HepG2 (cell line): ENCODE results near the gene KCTD13. TPM values are rescaled to one million over a fixed set of nuclear protein-coding genes. Genes with fewer than 3 reads are reported as not detected.
A peak's percentile ranks its signal among the peaks of the same experiment; 100 is the strongest.

ENCODE experiments used
- ELK4 ChIP-seq: sonication (generic); formaldehyde crosslinking; IDR thresholded peaks from 2 replicates; pipeline ENCODE4 v1.9.0; 2021; ENCODE audit warnings: missing genetic modification reagents, borderline replicate concordance
- ETV6 ChIP-seq: sonication (generic); formaldehyde crosslinking; conservative IDR thresholded peaks from 2 replicates; pipeline ENCODE4 v1.4.0; 2020; ENCODE audit warnings: missing genetic modification reagents
- HMG20A ChIP-seq: IDR thresholded peaks from 2 replicates; pipeline ENCODE4 v1.6.1; 2016; ENCODE audit warnings: borderline replicate concordance
- IKZF1 ChIP-seq: fragments of 450-650 bp; IDR thresholded peaks from 2 replicates; pipeline ENCODE4 v1.7.1; 2016
- IRX3 ChIP-seq: sonication (generic); formaldehyde crosslinking; IDR thresholded peaks from 2 replicates; pipeline ENCODE4 v1.8.1; 2023; ENCODE audit warnings: mild to moderate bottlenecking, low read depth, missing genetic modification reagents, borderline replicate concordance
- KLF6 ChIP-seq: IDR thresholded peaks from 2 replicates; pipeline ENCODE4 v1.8.0; 2016; ENCODE audit warnings: missing biosample characterization, missing genetic modification reagents
- MED8 ChIP-seq: sonication (generic); formaldehyde crosslinking; IDR thresholded peaks from 2 replicates; pipeline ENCODE4 v1.8.1; 2023; ENCODE audit warnings: mild to moderate bottlenecking, missing genetic modification reagents; ENCODE audit not compliant: insufficient replicate concordance
- NONO ChIP-seq, 2 experiments: fragments of 450-650 bp in 1 of 2; sonication (generic) in 1 of 2; formaldehyde crosslinking in 1 of 2; IDR thresholded peaks in 1 of 2; conservative IDR thresholded peaks in 1 of 2; 2 replicates each; pipeline versions ENCODE4 v1.6.1 to v1.8.0; 2017 to 2022; ENCODE audit warnings: mild to moderate bottlenecking in 1 of 2, missing genetic modification reagents in 1 of 2, moderate library complexity in 1 of 2
- PRMT3 ChIP-seq: sonication (generic); formaldehyde crosslinking; IDR thresholded peaks from 2 replicates; pipeline ENCODE4 v1.8.1; 2022; ENCODE audit warnings: low read depth, mild to moderate bottlenecking, moderate library complexity, missing genetic modification reagents, borderline replicate concordance
- REXO4 ChIP-seq: sonication (generic); formaldehyde crosslinking; IDR thresholded peaks from 2 replicates; pipeline ENCODE4 v1.8.0; 2022; ENCODE audit warnings: missing genetic modification reagents, mild to moderate bottlenecking, borderline replicate concordance
- RFX5 ChIP-seq: IDR thresholded peaks from 2 replicates; pipeline ENCODE4 v1.6.1; 2011; ENCODE audit warnings: low read depth, low read length, improper control_type of control experiment
- SIN3A ChIP-seq: IDR thresholded peaks from 2 replicates; pipeline ENCODE4 v1.6.1; 2011; ENCODE audit warnings: low read depth, mild to moderate bottlenecking, control low read depth, low read length, borderline replicate concordance
- SIX4 ChIP-seq: sonication (generic); formaldehyde crosslinking; IDR thresholded peaks from 2 replicates; pipeline ENCODE4 v1.4.0; 2020; ENCODE audit warnings: missing genetic modification reagents
- SKIL ChIP-seq: sonication (generic); formaldehyde crosslinking; IDR thresholded peaks from 2 replicates; pipeline ENCODE4 v1.8.0; 2022; ENCODE audit warnings: missing genetic modification reagents, mild to moderate bottlenecking, moderate library complexity, borderline replicate concordance
- SP5 ChIP-seq: IDR thresholded peaks from 2 replicates; pipeline ENCODE4 v1.6.1; 2016; ENCODE audit warnings: low read depth, borderline replicate concordance
- SRSF9 ChIP-seq: fragments of 200-400 bp; formaldehyde crosslinking; IDR thresholded peaks from 2 replicates; pipeline ENCODE4 v1.6.1; 2018; ENCODE audit warnings: borderline replicate concordance, mild to moderate bottlenecking, low read depth, low read length; ENCODE audit not compliant: insufficient read depth, poor library complexity, severe bottlenecking
- TEF ChIP-seq: sonication (generic); formaldehyde crosslinking; IDR thresholded peaks from 2 replicates; pipeline ENCODE4 v1.5.0; 2020; ENCODE audit warnings: missing genetic modification reagents
- TRIM24 ChIP-seq: sonication (generic); formaldehyde crosslinking; IDR thresholded peaks from 2 replicates; pipeline ENCODE4 v1.8.0; 2022; ENCODE audit warnings: mild to moderate bottlenecking, missing genetic modification reagents
- XBP1 ChIP-seq: sonication (generic); formaldehyde crosslinking; IDR thresholded peaks from 2 replicates; pipeline ENCODE4 v1.5.0; 2020; ENCODE audit warnings: missing genetic modification reagents
- ZIK1 ChIP-seq: sonication (generic); formaldehyde crosslinking; IDR thresholded peaks from 2 replicates; pipeline ENCODE4 v1.5.0; 2020; ENCODE audit warnings: mild to moderate bottlenecking, low read depth, missing genetic modification reagents, borderline replicate concordance
- ZNF34 ChIP-seq: sonication (generic); formaldehyde crosslinking; IDR thresholded peaks from 2 replicates; pipeline ENCODE4 v1.4.0; 2020; ENCODE audit warnings: mild to moderate bottlenecking, missing genetic modification reagents, borderline replicate concordance
- ZNF431 ChIP-seq: sonication (generic); formaldehyde crosslinking; IDR thresholded peaks from 2 replicates; pipeline ENCODE4 v1.9.0; 2022; ENCODE audit warnings: missing genetic modification reagents, low read depth, mild to moderate bottlenecking, borderline replicate concordance
- ZNF652 ChIP-seq: IDR thresholded peaks from 2 replicates; pipeline ENCODE4 v1.6.1; 2016; ENCODE audit warnings: low read depth, borderline replicate concordance
- ZNF747 ChIP-seq: sonication (generic); formaldehyde crosslinking; IDR thresholded peaks from 2 replicates; pipeline ENCODE4 v1.8.1; 2023; ENCODE audit warnings: missing genetic modification reagents, mild to moderate bottlenecking, borderline replicate concordance
- polyA plus RNA-seq, 8 experiments: library from polyadenylated mRNA; depleted of rRNA in 3 of 8; stranded (reverse) in 7 of 8; unstranded in 1 of 8; fragments of >200 nt; fragmentation: Illumina TruSeq in 4 of 8; extraction: Trizol in 4 of 8; gene quantifications; 2 replicates each; pipeline versions ENCODE4 v1.2.1 to v1.2.3, GENCODE V29; 2011 to 2016; ENCODE audit warnings: low read depth in 4 of 8, missing spikeins in 1 of 8, mixed read lengths in 1 of 8; ENCODE audit not compliant: insufficient read depth in 1 of 8
- total RNA-seq, 5 experiments: library from RNA; depleted of rRNA; stranded (reverse); fragments of >200 nt; fragmentation: Illumina TruSeq; extraction: Trizol; gene quantifications; 2 replicates each; pipeline ENCODE4 v1.2.3, GENCODE V29; 2016; ENCODE audit warnings: low read depth in 1 of 5

KCTD13 gene
- total and polyA plus RNA-seq, 2 of the 13 experiments (the other 11 are each of a cell fraction or from before 2014, with no cell fraction given) = 6.3 to 14.7 TPM

- TF ChIP-seq IRX3 (CRISPR knock-in tag) = no peak
- no peak for TF ChIP-seq REXO4 (CRISPR knock-in tag)
- 0 out of 2 replicates have a peak, but pooled peaks have one; percentile 8 for TF ChIP-seq ZNF34 (CRISPR knock-in tag)
- no peak for TF ChIP-seq IKZF1
- no peak for TF ChIP-seq TEF
- peak; percentile 29; the same call in 1 of the 2 replicates for TF ChIP-seq SKIL (CRISPR knock-in tag)
- no peak for TF ChIP-seq PRMT3
- TF ChIP-seq ZNF431 (CRISPR knock-in tag) = no peak
- TF ChIP-seq ETV6 (CRISPR knock-in tag) = 0 out of 2 replicates have a peak, but pooled peaks have one; percentile 14
- TF ChIP-seq XBP1 (CRISPR knock-in tag) = no peak
- no peak for TF ChIP-seq ZIK1 (CRISPR knock-in tag)
- TF ChIP-seq KLF6 (CRISPR knock-in tag) = no peak; the same call in 1 of the 2 replicates
- TF ChIP-seq ZNF747 (CRISPR knock-in tag) = no peak
- no peak for TF ChIP-seq SP5 (CRISPR knock-in tag)
- no peak for TF ChIP-seq TRIM24 (CRISPR knock-in tag)
- no peak for TF ChIP-seq HMG20A
- TF ChIP-seq MED8 (CRISPR knock-in tag) = no peak
- no peak for TF ChIP-seq ELK4 (CRISPR knock-in tag)
- no peak for TF ChIP-seq NONO (IDR thresholded peaks at IDR 0.05)
- TF ChIP-seq NONO (CRISPR knock-in tag; conservative IDR thresholded peaks at IDR 0.05) = 0 out of 2 replicates have a peak, but pooled peaks have one; percentile 34
- no peak for TF ChIP-seq SIN3A
- 0 out of 2 replicates have a peak, but pooled peaks have one; percentile 25 for TF ChIP-seq RFX5
- TF ChIP-seq ZNF652 (CRISPR knock-in tag) = no peak
- no peak for TF ChIP-seq SRSF9
- TF ChIP-seq SIX4 (CRISPR knock-in tag) = no peak
Observed at GRCh38 chr16:29974291-29975133, 48.5 kb upstream of the KCTD13 start (continued).
